ENCODE measurements around the gene OR10D3. TPM values are rescaled to one million over a fixed set of nuclear protein-coding genes. Genes with fewer than 3 reads are reported as not detected.
"Not testable (repeated sequence)": the region's sequence is repeated elsewhere in the genome, so short reads cannot be mapped to it uniquely, and the experiment has no call there.

OR10D3 gene, protein sequence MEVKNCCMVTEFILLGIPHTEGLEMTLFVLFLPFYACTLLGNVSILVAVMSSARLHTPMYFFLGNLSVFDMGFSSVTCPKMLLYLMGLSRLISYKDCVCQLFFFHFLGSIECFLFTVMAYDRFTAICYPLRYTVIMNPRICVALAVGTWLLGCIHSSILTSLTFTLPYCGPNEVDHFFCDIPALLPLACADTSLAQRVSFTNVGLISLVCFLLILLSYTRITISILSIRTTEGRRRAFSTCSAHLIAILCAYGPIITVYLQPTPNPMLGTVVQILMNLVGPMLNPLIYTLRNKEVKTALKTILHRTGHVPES
- polyA plus RNA-seq (ENCODE audit: insufficient read length in 3 of 3): not detected
- long read RNA-seq, donor 1: 0 reads
- long read RNA-seq, donor 2: 0 reads
- long read RNA-seq, donor 3: 0 reads
- long read RNA-seq, donor 4: 0 reads
- long read RNA-seq, donor 5: 0 reads
- long read RNA-seq, donor 6: 0 reads
- long read RNA-seq, donor 7: 0 reads
- long read RNA-seq, donor 8: 0 reads
- long read RNA-seq, donor 9: 0 reads
- long read RNA-seq, donor 10: 0 reads
- long read RNA-seq, donor 11: 0 reads
- long read RNA-seq, donor 12: 0 reads
- long read RNA-seq, donor 13: 0 reads
- long read RNA-seq, donor 14: 0 reads
- long read RNA-seq, donor 15: 0 reads
- long read RNA-seq, donor 16: 0 reads

DNA sequence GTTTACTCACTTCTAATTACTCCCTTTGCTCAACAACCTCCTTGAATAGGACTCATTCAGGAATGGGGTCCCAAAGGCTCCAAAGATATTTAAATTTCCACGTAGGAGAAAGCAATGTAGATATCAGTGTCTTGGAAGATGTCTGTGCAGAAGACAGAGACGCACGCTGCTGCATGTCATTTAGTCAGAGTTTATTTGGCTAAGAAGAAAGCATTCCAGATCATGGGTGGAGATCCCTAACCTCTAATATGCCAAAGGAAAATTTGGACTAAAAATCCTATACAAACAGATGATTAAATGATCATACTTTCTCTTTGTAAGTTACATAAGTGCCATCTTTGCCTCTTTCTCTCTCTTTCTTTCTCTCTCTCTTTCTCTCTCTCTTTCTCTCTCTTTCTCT is at the start of gene OR10D3:
Gene OR10D3, plus strand, starts transcription at position 278 of the 400 bp plus-strand sequence. CDS start 1,925 bp downstream, outside the sequence.
- no peak for DNase-seq (ENCODE audit: extremely low read depth in 1 of 11, low read depth in 9 of 11, low spot score in 4 of 11)

DNA sequence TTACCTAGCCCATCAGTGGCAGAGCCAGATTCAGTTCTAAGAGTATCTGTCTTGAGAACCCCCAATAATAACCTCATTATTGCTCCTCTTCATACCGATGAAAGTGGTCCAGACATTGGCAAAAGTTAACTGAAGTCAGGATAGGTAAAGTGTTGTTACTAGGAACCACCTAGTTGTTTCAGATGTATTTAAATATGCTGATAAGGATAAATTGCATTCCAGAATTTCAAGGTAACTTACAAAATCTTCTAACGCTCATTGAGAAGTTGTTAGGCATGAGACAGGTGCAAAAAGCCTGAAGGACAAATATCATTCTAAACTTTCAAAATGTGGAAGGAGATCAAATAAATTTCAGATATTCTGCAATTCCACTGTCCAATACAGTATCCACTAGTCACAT is 40.1 kb upstream of the OR10D3 start:
- DNase-seq (ENCODE audit: extremely low read depth in 1 of 11, low read depth in 9 of 11, low spot score in 4 of 11): no peak

DNA sequence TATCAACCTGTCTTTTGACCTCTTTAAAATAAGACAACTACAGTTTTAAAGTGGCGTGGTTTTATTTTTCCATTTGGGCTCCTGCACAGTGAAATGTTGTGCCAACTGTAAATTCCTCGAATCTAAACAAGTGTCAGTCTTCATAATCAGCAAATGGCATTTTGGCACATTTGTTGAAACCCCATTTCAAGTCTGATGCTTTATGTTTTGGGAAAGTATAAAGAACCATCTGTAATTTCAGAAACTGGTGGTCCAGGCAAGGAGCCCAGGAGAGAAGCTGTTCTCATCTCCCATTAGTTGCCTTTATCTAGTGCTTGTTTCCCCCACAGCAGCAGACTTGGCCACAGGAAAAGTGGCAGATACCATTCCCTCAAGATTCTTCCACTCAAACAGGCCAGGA is 35.2 kb upstream of the OR10D3 start:
- DNase-seq (ENCODE audit: extremely low read depth in 1 of 11, low read depth in 9 of 11, low spot score in 4 of 11): no peak

DNA sequence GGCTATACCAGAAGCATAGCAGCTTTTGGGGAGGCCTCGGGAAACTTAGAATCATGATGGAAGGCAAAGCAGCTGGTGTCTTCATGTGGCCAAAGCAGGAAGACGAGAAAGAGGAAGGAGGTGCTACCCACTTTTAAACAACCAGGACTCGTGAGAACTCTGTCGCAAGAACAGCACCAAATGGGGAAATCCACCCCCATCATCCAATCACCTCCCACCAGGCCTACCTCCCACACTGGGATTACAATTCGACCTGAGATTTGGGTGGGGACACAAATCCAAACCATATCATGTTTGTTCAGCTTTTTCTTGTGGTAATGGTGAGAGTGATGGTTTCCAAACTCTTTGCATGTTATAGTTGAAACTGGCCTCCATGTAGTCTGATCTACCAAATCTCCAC is 32.5 kb upstream of the OR10D3 start:
- DNase-seq (ENCODE audit: extremely low read depth in 1 of 11, low read depth in 9 of 11, low spot score in 4 of 11): no peak

DNA sequence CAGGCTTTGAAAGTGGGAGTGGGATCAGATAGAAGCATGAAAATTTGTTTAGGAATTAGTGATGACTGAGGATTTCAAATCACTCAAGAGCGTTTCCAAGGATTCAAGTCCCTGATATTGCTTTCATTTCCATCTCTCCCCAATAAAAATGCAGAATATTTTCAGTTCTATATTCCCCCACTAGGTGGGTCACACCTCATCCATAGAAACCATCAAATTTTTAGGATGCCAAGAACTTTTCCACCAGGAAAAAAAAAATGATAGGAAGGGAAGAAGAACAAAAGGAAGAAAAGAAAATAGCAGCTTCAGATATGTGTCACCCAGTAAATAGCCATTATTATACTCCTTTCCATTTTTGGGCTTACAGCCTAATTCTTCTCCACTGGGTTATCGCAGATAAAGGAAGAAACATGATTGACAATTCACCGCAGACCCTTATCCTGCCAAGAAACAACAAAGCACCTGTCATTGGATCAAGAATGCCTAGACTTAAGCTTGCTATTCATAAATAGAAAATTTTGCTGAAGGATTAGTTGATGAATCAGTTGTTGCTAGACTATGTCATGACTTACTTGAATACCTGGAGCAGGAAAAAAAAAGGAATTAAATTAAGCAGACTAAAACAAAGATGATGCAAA is 30.3 kb upstream of the OR10D3 start:
- no peak for DNase-seq (ENCODE audit: extremely low read depth in 1 of 11, low read depth in 9 of 11, low spot score in 4 of 11)

DNA sequence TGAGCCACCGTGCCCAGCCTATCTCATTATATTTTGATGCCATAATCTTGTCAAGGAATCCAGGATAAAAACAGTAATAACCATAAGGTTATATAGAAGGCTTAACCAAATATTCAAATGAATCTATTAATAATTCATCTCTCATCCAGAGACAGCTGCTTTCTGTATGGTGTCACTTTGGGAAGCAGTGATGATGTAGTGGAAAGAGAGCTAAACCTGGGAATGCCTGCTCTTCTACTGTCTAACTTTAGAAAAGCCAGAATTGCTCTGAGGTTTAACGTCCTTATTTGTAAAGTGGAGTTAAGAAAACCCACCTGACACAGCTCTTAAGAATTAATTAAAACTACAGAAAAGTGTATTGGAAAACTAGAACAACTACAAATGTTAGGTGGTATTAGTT is 29.3 kb upstream of the OR10D3 start:
- no peak for DNase-seq (ENCODE audit: extremely low read depth in 1 of 11, low read depth in 9 of 11, low spot score in 4 of 11)

DNA sequence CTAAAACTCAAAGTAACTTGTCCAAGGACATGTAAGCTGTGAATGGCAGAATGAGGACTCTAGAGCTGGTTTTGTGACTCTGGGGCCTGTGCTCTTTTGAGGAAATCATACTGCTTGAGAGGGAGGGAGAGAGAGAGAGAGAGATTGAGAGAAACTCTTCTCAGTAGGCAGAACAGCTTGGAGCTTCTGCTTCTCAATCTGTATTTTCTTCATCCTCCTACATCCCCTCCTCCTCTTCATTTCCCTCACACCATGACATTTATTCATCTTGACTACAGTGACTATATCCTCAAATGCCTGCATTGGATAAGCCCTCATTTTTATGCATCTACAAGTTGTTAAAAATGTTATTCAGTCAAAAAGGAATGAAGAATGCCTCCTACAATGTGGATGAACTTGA is 23.7 kb upstream of the OR10D3 start:
- no peak for DNase-seq (ENCODE audit: extremely low read depth in 1 of 11, low read depth in 9 of 11, low spot score in 4 of 11)

DNA sequence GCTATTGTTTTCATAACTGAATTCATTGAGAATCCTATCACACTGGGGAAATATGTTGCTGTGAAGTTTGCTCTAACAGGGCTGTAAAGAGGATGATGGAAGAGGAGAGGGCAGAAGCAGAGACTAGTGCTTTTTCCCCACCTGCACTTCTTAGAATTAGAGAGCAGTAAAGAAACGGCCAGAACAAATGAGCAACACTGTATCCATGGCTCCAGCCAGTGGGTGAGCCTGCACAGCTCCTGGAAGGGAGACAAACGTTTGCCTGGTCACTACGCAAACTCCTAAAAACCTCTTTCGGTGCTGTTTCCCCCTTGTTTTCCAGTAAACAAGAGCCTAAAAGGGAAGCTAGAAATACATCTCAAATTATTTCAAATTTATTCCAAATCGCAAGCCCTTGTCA is 22.2 kb upstream of the OR10D3 start:
- no peak for DNase-seq (ENCODE audit: extremely low read depth in 1 of 11, low read depth in 9 of 11, low spot score in 4 of 11)

DNA sequence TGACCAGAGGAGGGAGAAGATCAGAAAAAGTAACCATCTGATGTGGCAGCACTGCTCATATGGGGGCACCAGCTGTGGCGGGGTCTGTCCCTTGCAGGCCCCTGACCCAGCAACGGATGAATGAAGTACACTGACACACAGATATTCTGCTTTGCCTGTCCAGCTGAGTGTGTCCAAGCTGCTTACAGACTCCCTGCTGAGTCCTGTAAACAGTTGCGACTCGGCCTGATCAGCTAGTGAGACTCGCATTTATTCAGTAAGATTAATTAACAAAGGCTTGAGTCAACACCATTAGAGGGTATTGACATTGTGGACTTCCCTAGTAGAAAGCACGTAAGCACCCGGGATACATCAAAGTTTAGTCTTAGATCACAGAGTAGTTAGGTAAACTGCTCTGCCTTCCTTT is 15.3 kb upstream of the OR10D3 start:
- no peak for DNase-seq (ENCODE audit: extremely low read depth in 1 of 11, low read depth in 9 of 11, low spot score in 4 of 11)

DNA sequence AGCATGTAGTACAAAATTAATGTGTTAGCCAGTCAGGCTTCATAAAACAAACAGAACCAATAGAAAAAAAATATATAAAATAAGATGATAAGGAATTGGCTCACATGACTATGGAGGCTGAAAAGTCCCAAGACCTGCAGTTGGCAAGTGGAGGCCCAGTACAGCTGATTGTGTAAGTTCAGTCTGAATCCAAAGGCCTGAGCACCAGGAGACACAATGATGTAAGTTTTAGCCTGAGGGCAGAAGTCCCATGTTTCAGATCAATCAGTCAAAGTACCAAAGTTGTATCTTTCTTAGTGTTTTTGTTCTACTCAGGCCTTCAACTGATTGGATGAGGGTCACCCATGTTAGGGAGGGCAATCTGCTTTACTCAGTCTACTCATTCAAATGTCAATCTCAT is 14.3 kb upstream of the OR10D3 start:
- DNase-seq (ENCODE audit: extremely low read depth in 1 of 11, low read depth in 9 of 11, low spot score in 4 of 11): no peak

DNA sequence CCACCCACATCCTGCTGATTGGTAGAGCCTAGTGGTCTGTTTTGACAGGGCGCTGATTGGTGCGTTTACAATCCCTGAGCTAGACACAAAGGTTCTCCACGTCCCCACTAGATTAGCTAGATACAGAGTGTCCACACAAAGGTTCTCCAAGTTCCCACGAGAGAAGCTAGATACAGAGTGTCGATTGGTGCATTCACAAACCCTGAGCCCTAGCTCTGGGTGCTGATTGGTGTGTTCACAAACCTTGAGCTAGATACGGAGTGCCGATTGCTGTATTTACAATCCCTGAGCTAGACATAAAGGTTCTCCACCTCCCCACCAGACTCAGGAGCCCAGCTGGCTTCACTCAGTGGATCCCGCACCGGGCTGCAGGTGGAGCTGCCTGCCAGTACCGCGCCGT is 12.8 kb upstream of the OR10D3 start:
- DNase-seq (ENCODE audit: extremely low read depth in 1 of 11, low read depth in 9 of 11, low spot score in 4 of 11): not testable (repeated sequence)

DNA sequence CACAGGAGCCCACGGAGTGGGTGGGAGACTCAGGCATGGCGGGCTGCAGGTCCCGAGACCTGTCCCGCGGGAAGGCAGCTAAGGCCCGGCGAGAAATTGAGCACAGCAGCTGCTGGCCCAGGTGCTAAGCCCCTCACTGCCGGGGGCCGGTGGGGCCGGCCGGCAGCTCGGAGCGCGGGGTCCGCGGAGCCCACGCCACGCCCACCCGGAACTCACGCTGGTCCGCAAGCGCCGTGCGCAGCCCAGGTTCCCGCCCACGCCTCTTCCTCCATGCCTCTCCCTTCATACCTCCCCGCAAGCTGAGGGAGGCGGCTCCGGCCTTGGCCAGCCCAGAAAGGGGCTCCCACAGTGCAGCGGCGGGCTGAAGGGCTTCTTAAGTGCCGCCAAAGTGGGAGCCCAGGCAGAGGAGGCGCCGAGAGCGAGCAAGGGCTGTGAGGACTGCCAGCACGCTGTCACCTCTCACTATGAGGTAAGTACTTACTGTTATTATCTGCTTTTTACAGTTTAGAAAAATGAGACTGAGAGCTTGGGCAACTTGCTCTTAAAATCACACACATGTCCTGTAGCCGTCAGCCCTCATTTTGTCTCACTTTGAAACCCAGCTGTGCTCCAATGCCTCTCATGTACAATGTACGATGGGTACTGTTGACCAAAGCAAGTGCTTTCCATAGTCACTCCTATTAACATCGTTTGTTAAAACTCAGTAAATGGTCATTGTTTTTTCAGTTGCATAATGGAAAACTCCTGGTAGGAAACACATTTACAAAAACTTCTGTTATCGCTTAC is 12.2 kb upstream of the OR10D3 start:
- DNase-seq (ENCODE audit: extremely low read depth in 1 of 11, low read depth in 9 of 11, low spot score in 4 of 11): no peak

DNA sequence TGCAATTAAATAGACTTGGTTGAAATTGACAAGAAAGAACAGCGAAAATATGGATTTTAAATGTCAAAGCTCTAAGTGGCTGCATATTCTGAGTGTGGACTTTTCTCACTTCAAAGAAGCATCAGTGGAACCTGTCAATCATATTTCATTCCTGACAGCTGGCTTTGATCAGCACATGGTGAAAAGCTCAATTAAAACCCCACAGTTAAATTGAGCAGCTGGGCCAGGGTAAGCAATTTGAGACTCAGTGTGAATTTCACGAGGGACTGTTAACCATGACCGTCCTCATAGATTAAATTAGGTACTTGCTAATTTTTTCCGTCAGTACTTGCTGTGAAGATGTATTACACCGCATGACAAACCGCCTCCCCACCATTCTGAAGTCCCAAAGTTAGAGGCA is 11.0 kb upstream of the OR10D3 start:
- DNase-seq (ENCODE audit: extremely low read depth in 1 of 11, low read depth in 9 of 11, low spot score in 4 of 11): no peak

DNA sequence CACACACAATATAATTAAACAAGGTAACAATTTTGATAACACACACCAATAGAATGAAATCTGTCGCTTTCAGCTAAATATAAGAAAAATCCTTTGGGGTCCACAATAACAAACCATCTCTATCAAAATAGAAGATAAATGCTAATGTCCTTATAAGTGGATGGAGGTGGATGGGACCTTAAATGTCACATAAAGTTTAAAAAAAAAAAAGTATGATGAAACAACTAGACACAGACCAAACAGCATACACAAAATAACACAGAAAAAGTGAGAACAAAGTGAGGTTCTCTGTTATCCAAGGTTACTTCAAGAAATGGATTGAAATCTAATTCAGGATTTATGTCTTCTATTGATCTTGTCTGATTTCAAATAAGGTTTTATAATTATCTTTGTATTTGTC is 10.5 kb upstream of the OR10D3 start:
- DNase-seq (ENCODE audit: extremely low read depth in 1 of 11, low read depth in 9 of 11, low spot score in 4 of 11): no peak

DNA sequence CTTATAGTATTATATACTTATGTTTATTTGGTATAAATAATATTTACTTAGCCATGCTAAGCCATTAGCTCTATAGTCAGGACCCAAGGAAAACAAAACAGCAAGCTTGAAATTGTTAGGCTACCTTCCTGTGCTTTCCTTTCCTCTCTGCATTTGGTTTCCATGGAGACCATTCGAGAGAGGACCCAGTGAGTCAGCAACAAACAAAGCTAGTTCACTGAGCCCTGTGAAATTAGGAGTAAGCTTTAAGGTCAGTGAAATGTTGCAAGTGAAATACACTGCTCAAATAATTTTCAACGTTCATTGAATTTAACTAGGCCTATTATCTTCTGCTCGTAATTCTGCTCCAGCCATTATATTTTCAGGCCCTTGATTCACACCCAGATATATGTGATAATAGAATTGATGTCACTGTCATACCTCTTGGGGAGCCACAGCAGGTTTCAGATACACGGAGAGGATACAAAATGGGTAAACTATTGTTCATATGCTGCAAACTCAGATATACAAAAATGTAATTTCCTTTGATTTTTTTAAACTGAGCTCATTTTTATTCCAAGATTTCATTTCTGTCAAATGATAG is 9.1 kb upstream of the OR10D3 start:
- DNase-seq (ENCODE audit: extremely low read depth in 1 of 11, low read depth in 9 of 11, low spot score in 4 of 11): peak in 2 of 11 donors; percentile 27 to 30

DNA sequence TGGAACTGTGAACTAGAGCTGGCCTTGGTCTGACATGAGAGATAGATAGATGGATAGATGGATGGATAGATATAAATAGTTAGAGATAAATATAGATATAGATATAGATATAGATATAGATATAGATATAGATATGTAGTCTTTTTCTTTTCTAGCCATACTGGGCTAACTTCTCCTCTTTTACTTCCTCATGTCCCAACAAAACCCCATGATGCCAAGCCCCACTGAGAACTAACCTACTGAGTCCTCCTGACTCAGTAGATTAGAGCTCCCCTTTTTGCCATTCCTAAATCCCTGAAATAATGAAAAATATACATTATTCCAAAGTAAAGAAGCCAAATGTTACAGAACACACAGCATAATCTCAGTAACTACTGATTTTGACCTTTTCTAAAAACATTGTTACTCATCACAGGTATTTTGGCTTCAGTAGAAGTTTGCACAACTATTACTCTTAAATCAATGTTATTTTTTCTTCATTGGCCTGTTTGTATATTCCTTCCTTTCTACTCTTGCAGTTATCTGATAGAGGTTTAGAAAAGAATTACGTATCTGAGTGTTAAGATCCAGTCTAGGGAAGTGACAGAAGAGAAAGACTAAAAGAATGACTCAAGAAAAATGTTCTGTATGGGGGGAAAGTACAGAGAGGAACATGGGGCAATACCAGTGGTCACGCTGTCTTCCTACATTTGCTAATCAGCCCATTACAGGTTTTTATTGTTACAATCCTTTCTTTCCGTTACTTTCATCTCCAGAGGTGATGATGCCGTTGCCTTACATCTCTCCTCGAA is 6.0 kb upstream of the OR10D3 start:
- no peak for DNase-seq (ENCODE audit: extremely low read depth in 1 of 11, low read depth in 9 of 11, low spot score in 4 of 11)

DNA sequence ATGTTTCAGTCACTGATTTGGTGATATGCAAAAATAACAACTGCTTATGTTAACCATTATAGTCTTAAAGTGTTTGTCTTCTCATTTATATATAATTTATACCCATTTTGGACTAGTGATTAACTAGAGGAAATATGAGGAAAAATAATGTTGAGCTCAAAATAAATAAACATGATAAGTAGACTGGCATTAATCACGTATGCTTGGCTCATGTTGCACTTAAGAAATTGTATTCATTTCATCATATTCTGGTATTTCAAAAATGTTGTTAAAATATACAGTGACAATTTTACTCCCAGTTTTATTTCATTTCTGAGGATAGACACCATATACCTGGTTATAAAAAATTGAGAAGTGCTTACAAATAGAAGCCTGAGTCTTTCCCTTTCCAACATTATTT is 3.8 kb upstream of the OR10D3 start:
- DNase-seq (ENCODE audit: extremely low read depth in 1 of 11, low read depth in 9 of 11, low spot score in 4 of 11): no peak
